Right atrium auricular region (tissue), 2 donors: ENCODE data around the gene BCAS4. TPM values are rescaled to one million over a fixed set of nuclear protein-coding genes. Genes with fewer than 3 reads are reported as not detected.
"Not testable (repeated sequence)": the region's sequence is repeated elsewhere in the genome, so short reads cannot be mapped to it uniquely, and the experiment has no call there.

Experiments used
- DNase-seq: peaks from one replicate; pipeline ENCODE4 v3.0.0-alpha.2; 2019; ENCODE audit warnings: low spot score
- H3K27ac ChIP-seq, 2 donors: fragments of 200-600 bp; sonication (generic); 1 replicate in 1 of 2; 2 replicates in 1 of 2; pipeline ENCODE4 v1.5.1; 2016 to 2019
- H3K27me3 ChIP-seq, 2 donors: fragments of 200-600 bp; sonication (generic); one replicate each; pipeline versions ENCODE4 v1.5.1 to v1.6.0; 2017 to 2019
- H3K36me3 ChIP-seq: fragments of 200-600 bp; sonication (generic); one replicate; pipeline ENCODE4 v1.5.1; 2016
- H3K4me1 ChIP-seq, 2 donors: fragments of 200-600 bp; sonication (generic); one replicate each; pipeline versions ENCODE4 v1.5.1 to v1.6.0; 2017 to 2019
- H3K4me3 ChIP-seq, 2 donors: fragments of 200-600 bp; sonication (generic); 1 replicate in 1 of 2; 2 replicates in 1 of 2; pipeline ENCODE4 v1.5.1; 2017 to 2019; ENCODE audit warnings: mild to moderate bottlenecking in 1 of 2, moderate library complexity in 1 of 2
- H3K9me3 ChIP-seq, 2 donors: fragments of 200-600 bp; sonication (generic); one replicate each; pipeline ENCODE4 v1.5.1; 2019
- total RNA-seq, 2 donors: library from RNA; depleted of rRNA; stranded (reverse); fragments of >200 nt; gene quantifications; one replicate each; pipeline ENCODE4 v1.1.0, GENCODE V29; 2016
- TF ChIP-seq, protein P1 (sequence below), 2 donors: fragments of 200-600 bp; sonication (generic); IDR thresholded peaks; one replicate each; pipeline ENCODE4 v1.5.1; 2019; ENCODE audit warnings: antibody characterized with exemption in 2 of 2

BCAS4 gene
- total RNA-seq, 2 donors from 2014 or later, result 1.5 to 2.2 TPM

DNA sequence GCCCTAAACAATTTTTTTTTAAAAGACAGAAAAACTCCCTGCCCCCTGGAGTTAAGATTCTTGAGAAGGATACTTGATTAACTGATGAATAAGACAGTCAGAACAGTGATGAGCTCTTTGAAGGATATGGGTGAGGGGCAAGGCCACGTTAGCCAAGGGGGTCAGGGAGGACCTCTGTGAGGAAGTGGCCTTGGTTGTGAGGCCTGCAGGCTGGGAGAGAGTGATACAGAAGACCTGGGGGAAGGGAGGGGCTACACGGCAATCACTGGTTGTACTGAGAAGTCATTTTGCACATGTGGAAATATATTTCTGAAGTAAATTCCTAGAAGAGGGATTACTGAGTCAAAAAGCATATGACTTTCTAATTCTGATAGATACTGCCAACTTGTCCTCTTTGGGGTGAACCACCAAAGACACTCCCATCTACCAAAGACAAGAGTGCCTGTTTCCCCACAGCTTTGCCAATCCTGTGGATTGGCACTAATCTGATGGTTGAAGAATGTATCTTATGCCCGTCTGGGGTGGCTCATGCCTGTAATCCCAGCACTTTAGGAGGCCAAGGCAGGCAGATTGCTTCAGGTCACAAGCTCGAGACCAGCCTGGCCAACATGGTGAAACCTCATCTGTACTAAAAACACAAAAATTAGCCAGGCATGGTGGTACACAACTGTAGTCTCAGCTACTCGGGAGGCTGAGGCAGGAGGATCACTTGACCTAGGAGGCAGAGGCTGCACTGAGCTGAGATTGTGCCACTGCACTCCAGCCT is 22.3 kb upstream of the BCAS4 start:
- Histone ChIP-seq H3K27ac (no peak overlapping the region), H3K9me3 (no peaks in the 10 kb centered on the region), H3K4me3 (no peak overlapping the region), H3K27me3 (no peaks in the 10 kb centered on the region), H3K36me3 (no peaks in the 10 kb centered on the region), H3K4me1 (no peaks in the 10 kb centered on the region)
- TF ChIP-seq, protein P1, sequence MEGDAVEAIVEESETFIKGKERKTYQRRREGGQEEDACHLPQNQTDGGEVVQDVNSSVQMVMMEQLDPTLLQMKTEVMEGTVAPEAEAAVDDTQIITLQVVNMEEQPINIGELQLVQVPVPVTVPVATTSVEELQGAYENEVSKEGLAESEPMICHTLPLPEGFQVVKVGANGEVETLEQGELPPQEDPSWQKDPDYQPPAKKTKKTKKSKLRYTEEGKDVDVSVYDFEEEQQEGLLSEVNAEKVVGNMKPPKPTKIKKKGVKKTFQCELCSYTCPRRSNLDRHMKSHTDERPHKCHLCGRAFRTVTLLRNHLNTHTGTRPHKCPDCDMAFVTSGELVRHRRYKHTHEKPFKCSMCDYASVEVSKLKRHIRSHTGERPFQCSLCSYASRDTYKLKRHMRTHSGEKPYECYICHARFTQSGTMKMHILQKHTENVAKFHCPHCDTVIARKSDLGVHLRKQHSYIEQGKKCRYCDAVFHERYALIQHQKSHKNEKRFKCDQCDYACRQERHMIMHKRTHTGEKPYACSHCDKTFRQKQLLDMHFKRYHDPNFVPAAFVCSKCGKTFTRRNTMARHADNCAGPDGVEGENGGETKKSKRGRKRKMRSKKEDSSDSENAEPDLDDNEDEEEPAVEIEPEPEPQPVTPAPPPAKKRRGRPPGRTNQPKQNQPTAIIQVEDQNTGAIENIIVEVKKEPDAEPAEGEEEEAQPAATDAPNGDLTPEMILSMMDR (IDR thresholded peaks at IDR 0.05), result no peak
- no peak for DNase-seq

GRCh38 chr20:50774515-50774914 is 20.3 kb upstream of the BCAS4 start:
- TF ChIP-seq, protein P1 (IDR thresholded peaks at IDR 0.05), result no peak
- H3K4me1 ChIP-seq, result no peaks in the 10 kb centered on the region
- DNase-seq, result no peak

GRCh38 chr20:50776122-50776817 is 18.6 kb upstream of the BCAS4 start:
- no peak for DNase-seq
- Histone ChIP-seq H3K27me3 (no peaks in the 10 kb centered on the region), H3K9me3 (no peaks in the 10 kb centered on the region), H3K4me1 (no peaks in the 10 kb centered on the region), H3K36me3 (no peaks in the 10 kb centered on the region), H3K27ac (no peak overlapping the region), H3K4me3 (no peak overlapping the region)
- TF ChIP-seq, protein P1 (IDR thresholded peaks at IDR 0.05), result no peak

More at GRCh38 chr20:50774515-50774914, 20.3 kb upstream of the BCAS4 start:
- Histone ChIP-seq H3K4me3 (no peak overlapping the region), H3K36me3 (no peaks in the 10 kb centered on the region), H3K27ac (no peak overlapping the region), H3K9me3 (no peaks in the 10 kb centered on the region), H3K27me3 (no peaks in the 10 kb centered on the region)

GRCh38 chr20:50777373-50777772 is 17.5 kb upstream of the BCAS4 start:
- H3K27me3 ChIP-seq, result no peaks in the 10 kb centered on the region
- no peak for DNase-seq
- TF ChIP-seq, protein P1 (IDR thresholded peaks at IDR 0.05), result no peak

DNA sequence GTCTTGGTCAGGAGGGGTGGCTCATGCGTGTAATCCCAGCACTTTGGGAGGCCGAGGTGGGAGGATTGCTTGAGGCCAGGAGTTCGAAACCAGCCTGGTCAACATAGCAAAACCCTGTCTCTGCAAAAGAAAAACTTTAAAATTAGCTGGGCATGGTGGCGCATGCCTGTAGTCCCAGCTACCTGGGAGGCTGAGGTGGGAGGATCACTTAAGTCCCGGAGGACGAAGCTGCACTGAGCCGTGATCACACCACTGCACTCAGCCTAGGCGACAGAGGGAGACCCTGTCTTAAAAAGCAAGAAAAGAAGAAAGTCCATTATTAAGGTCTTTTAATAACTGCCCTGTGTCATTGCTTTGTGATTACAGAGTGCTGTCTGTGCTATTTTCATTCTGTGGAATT is 15.9 kb upstream of the BCAS4 start:
- not testable (repeated sequence) for H3K4me3 ChIP-seq, DNase-seq, H3K9me3 ChIP-seq, H3K27ac ChIP-seq, H3K27me3 ChIP-seq, H3K4me1 ChIP-seq, H3K36me3 ChIP-seq

More at GRCh38 chr20:50777373-50777772, 17.5 kb upstream of the BCAS4 start:
- Histone ChIP-seq H3K27ac (no peak overlapping the region), H3K4me3 (no peak overlapping the region), H3K36me3 (no peaks in the 10 kb centered on the region), H3K4me1 (no peaks in the 10 kb centered on the region), H3K9me3 (no peaks in the 10 kb centered on the region)

DNA sequence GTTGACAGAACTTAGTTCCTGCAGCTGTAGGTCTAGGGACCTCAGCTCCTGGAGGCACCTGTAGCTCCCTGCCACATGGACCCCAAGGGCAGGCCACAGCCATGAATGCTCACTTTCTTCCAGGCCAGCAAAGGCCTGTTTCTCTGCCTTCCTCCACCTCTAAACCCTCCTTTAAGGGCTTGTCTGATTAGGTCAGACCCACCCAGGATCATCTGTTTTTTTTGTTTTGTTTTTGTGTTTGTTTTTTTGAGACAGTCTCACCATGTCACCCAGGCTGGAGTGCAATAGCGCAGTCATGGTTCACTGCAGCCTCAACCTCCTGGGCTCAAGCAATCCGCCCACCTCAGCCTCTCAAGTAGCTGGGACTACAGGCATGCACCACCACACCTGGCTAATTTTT is 11.5 kb upstream of the BCAS4 start:
- Histone ChIP-seq H3K36me3 (no peaks in the 10 kb centered on the region), H3K27ac (no peak overlapping the region), H3K27me3 (no peaks in the 10 kb centered on the region), H3K4me3 (no peak overlapping the region), H3K9me3 (no peaks in the 10 kb centered on the region), H3K4me1 (no peaks in the 10 kb centered on the region)
- TF ChIP-seq, protein P1 (IDR thresholded peaks at IDR 0.05), result no peak
- no peak for DNase-seq
